ENCODE results near the gene SHROOM1. TPM values are rescaled to one million over a fixed set of nuclear protein-coding genes. Genes with fewer than 3 reads are reported as not detected.

SHROOM1 gene
- total RNA-seq, 1 donor from 2014 or later = 5.1 TPM

DNA sequence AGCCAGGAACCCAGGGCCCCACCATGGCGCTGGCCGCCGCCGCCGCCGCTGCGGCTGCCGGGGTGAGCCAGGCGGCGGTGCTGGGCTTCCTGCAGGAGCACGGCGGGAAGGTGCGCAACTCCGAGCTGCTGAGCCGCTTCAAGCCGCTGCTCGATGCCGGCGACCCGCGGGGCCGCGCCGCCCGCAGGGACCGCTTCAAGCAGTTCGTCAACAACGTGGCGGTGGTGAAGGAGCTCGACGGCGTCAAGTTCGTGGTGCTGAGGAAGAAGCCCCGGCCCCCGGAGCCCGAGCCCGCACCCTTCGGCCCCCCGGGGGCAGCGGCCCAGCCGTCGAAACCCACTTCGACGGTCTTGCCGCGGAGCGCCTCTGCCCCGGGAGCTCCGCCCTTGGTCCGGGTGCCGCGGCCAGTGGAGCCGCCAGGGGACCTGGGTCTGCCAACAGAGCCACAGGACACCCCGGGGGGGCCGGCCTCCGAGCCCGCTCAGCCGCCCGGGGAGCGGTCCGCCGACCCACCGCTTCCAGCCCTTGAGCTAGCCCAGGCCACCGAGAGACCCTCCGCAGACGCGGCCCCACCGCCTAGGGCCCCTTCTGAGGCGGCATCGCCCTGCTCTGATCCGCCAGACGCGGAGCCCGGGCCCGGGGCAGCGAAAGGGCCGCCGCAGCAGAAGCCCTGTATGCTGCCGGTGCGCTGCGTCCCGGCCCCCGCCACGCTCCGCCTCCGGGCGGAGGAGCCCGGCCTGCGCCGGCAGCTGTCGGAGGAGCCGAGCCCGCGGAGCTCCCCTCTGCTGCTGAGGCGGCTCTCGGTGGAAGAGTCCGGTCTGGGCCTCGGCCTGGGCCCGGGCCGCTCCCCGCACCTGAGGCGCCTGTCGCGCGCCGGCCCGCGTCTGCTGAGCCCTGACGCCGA lies 16.6 kb downstream of the SHROOM1 start:
- H3K27ac Mint-ChIP-seq (ENCODE audit: unreplicated experiment) = no peak overlapping the region
- peaks cover 8% of the 10 kb centered on the region for H3K9me3 Mint-ChIP-seq (ENCODE audit: unreplicated experiment)
- peaks cover 15% of the 10 kb centered on the region for H3K27me3 Mint-ChIP-seq (ENCODE audit: unreplicated experiment)
- TF ChIP-seq, protein P1, sequence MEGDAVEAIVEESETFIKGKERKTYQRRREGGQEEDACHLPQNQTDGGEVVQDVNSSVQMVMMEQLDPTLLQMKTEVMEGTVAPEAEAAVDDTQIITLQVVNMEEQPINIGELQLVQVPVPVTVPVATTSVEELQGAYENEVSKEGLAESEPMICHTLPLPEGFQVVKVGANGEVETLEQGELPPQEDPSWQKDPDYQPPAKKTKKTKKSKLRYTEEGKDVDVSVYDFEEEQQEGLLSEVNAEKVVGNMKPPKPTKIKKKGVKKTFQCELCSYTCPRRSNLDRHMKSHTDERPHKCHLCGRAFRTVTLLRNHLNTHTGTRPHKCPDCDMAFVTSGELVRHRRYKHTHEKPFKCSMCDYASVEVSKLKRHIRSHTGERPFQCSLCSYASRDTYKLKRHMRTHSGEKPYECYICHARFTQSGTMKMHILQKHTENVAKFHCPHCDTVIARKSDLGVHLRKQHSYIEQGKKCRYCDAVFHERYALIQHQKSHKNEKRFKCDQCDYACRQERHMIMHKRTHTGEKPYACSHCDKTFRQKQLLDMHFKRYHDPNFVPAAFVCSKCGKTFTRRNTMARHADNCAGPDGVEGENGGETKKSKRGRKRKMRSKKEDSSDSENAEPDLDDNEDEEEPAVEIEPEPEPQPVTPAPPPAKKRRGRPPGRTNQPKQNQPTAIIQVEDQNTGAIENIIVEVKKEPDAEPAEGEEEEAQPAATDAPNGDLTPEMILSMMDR (IDR thresholded peaks at IDR 0.05; ENCODE audit: partially characterized antibody, unreplicated experiment) = no peak
- peaks cover 10% of the 10 kb centered on the region for H3K36me3 Mint-ChIP-seq (ENCODE audit: unreplicated experiment)
- DNase-seq = no peak
- peaks cover 4% of the 10 kb centered on the region for H3K4me1 Mint-ChIP-seq (ENCODE audit: low read depth, unreplicated experiment)
- no peak overlapping the region for H3K4me3 Mint-ChIP-seq (ENCODE audit: unreplicated experiment)

DNA sequence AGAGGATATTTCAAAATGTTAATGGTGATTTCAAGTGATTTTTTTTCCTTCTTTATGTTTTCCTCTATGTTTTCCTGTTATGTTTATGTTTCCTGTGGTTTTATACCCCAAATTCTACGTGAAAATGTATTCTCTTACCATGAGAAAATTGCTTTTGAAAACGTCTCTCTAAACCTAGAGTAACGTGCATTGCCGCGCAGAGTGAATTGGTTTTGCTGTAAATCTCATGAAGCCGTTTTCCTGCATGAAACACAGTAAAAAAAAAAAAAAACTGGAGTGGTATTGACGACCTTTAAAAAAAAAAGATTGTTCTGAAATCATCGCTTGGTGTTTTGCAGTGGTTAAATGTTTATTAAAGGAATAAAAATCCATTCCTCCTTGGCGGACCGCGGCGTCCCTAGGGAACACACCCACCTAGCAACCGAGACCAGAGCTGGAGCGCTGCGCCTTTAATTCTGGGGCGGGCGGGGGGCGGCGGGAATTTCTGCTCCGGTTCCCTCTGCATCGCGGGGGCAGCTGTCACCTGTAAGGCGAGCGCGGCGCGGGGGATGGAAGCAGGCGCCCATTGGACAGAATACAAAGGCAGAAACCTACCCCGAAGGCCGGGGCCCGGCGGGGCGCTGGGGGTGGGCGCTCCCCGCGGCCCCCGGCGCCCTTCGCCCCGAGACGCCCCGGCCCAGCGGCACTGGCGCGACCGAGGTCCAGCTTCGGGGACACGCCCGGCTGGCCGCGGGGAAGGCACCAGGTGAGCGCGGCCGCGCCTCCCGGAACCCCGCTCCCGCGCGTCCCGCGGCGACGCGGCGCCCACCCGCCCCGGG lies 17.5 kb downstream of the SHROOM1 start, which contains the start of gene SOWAHA:
Gene SOWAHA (plus strand): TSS at position 522 of the 818 bp plus-strand sequence. CDS start 320 bp downstream, outside the sequence.
- no peak for DNase-seq
- Mint-ChIP-seq H3K27me3 (ENCODE audit: unreplicated experiment) (peaks cover 15% of the 10 kb centered on the region), H3K4me3 (ENCODE audit: unreplicated experiment) (peak within 1 kb of the TSS; percentile 81), H3K9me3 (ENCODE audit: unreplicated experiment) (peaks cover 8% of the 10 kb centered on the region), H3K4me1 (ENCODE audit: low read depth, unreplicated experiment) (peaks cover 4% of the 10 kb centered on the region), H3K36me3 (ENCODE audit: unreplicated experiment) (peaks cover 10% of the 10 kb centered on the region), H3K27ac (ENCODE audit: unreplicated experiment) (no peak within 1 kb of the TSS)
- TF ChIP-seq, protein P1 (IDR thresholded peaks at IDR 0.05; ENCODE audit: partially characterized antibody, unreplicated experiment) = no peak

DNA sequence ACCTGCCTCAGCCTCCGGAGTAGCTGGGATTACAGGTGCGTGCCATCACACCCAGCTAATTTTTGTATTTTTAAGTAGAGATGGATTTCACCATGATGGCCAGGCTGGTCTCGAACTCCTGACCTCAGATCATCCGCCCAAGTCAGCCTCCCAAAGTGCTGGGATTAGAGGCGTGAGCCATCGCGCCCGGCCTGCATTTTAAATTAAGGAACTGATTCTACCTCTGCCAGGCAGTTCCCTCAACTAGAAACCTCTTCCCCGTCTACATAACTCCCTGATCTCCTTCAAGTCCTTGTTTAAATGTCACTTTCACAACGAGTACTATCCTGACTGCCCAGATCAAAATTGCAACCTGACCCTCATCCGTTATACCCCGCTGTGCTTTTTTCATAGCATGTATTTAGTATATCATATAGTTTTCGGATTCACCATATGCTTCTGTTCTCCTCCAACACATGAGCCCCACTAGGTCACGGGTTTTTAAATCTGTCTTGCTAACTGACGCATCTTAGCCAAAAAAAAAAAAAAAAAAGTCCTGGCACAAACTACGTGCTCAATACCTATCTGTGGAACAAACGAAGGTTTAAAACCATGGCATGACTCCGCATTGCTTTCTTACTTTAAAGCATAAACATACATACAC lies 18.2 kb downstream of the SHROOM1 start:
- DNase-seq = no peak
- H3K36me3 Mint-ChIP-seq (ENCODE audit: unreplicated experiment) = peaks cover 10% of the 10 kb centered on the region
- H3K27me3 Mint-ChIP-seq (ENCODE audit: unreplicated experiment) = peaks cover 15% of the 10 kb centered on the region
- peaks cover 4% of the 10 kb centered on the region for H3K4me1 Mint-ChIP-seq (ENCODE audit: low read depth, unreplicated experiment)
- H3K9me3 Mint-ChIP-seq (ENCODE audit: unreplicated experiment) = peaks cover 8% of the 10 kb centered on the region
- H3K27ac Mint-ChIP-seq (ENCODE audit: unreplicated experiment) = no peak overlapping the region
- TF ChIP-seq, protein P1 (IDR thresholded peaks at IDR 0.05; ENCODE audit: partially characterized antibody, unreplicated experiment) = no peak
- peak overlapping the region; percentile 81 for H3K4me3 Mint-ChIP-seq (ENCODE audit: unreplicated experiment)

DNA sequence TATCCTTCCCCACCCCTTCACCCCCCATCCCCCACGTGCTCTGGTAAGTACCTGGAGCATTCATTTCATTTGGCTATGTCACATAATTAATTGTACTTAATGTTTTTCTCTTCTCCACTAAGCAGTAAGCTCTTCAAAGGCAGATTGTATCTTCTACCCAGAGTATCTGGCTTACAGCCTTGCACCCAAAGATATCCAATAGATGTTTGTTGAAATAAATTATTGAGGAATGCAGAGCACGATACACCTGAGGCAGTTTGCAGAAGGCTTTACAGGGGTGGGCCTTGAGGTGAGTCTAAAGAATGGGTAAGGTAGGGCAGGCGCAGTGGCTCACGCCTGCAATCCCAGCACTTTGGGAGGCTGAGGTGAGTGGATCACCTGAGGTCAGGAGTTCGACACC lies 19.8 kb downstream of the SHROOM1 start:
- peaks cover 15% of the 10 kb centered on the region for H3K27me3 Mint-ChIP-seq (ENCODE audit: unreplicated experiment)
- TF ChIP-seq, protein P1 (IDR thresholded peaks at IDR 0.05; ENCODE audit: partially characterized antibody, unreplicated experiment) = no peak
- H3K27ac Mint-ChIP-seq (ENCODE audit: unreplicated experiment) = no peak overlapping the region
- peaks cover 8% of the 10 kb centered on the region for H3K9me3 Mint-ChIP-seq (ENCODE audit: unreplicated experiment)
- H3K4me3 Mint-ChIP-seq (ENCODE audit: unreplicated experiment) = no peak overlapping the region
- H3K4me1 Mint-ChIP-seq (ENCODE audit: low read depth, unreplicated experiment) = peaks cover 4% of the 10 kb centered on the region
- H3K36me3 Mint-ChIP-seq (ENCODE audit: unreplicated experiment) = peaks cover 10% of the 10 kb centered on the region
- DNase-seq = no peak
